H1 (cell line): ENCODE data around the gene TBCB. TPM values are rescaled to one million over a fixed set of nuclear protein-coding genes. Genes with fewer than 3 reads are reported as not detected.

Experiments
- polyA plus RNA-seq, 7 experiments: library from polyadenylated mRNA; depleted of rRNA in 3 of 7; stranded (reverse) in 5 of 7; unstranded in 2 of 7; fragments of >200 nt in 5 of 7; fragments of 200-250 nt in 2 of 7; gene quantifications; 1 replicate in 5 of 7; 2 replicates in 1 of 7; 4 replicates in 1 of 7; pipeline versions ENCODE4 v1.2.1 to v1.2.3, GENCODE V29; 2011 to 2013; ENCODE audit warnings: missing spikeins in 2 of 7, mixed read lengths in 2 of 7
- total RNA-seq: library from RNA; stranded (reverse); fragmentation: NEBNext Ultra II Directional; extraction: Animal tissue kit (Norgen Biotek cat#: 25700); gene quantifications from 2 replicates; pipeline ENCODE4 v1.2.1, GENCODE V29; 2021

TBCB gene
- total and polyA plus RNA-seq, 2 of the 8 experiments (the other 6 are each of a cell fraction or from before 2014, with no cell fraction given), result 153 to 286 TPM

Other genes starting within 250 kb of the TBCB start
- 22.0 and 22.2 TPM in 2 replicates for gene APLP1, start 246.9 kb upstream of the TBCB start, total RNA-seq
- 19.9 and 32.4 TPM in 2 replicates for gene APLP1, start 246.9 kb upstream of the TBCB start, polyA plus RNA-seq (2011; rRNA removed)
- 12.0 and 13.2 TPM in 2 replicates for gene NFKBID, start 214.9 kb upstream of the TBCB start, total RNA-seq
- gene NFKBID, start 214.9 kb upstream of the TBCB start, polyA plus RNA-seq (2011; rRNA removed), result 10.0 and 22.1 TPM in 2 replicates
- gene HCST, start 212.9 kb upstream of the TBCB start, total RNA-seq, result 1.1 TPM in 1 of 2 replicates, not detected in the other
- 2.8 and 3.0 TPM in 2 replicates for gene HCST, start 212.9 kb upstream of the TBCB start, polyA plus RNA-seq (2011; rRNA removed)
- gene TYROBP, start 207.2 kb upstream of the TBCB start, total RNA-seq, result not detected in 2 replicates
- 0.18 and 0.19 TPM in 2 replicates for gene TYROBP, start 207.2 kb upstream of the TBCB start, polyA plus RNA-seq (2011; rRNA removed)
- gene LRFN3, start 179.1 kb upstream of the TBCB start, total RNA-seq, result 15.2 and 16.8 TPM in 2 replicates
- gene LRFN3, start 179.1 kb upstream of the TBCB start, polyA plus RNA-seq (2011; rRNA removed), result 4.6 and 8.0 TPM in 2 replicates
- 16.0 and 16.8 TPM in 2 replicates for gene SDHAF1, start 120.3 kb upstream of the TBCB start, total RNA-seq
- gene SDHAF1, start 120.3 kb upstream of the TBCB start, polyA plus RNA-seq (2011; rRNA removed), result 21.3 and 27.7 TPM in 2 replicates
- 20.8 and 21.8 TPM in 2 replicates for gene SYNE4, start 106.7 kb upstream of the TBCB start, total RNA-seq
- gene SYNE4, start 106.7 kb upstream of the TBCB start, polyA plus RNA-seq (2011; rRNA removed), result 22.6 and 29.1 TPM in 2 replicates
- gene ALKBH6, start 101.3 kb upstream of the TBCB start, total RNA-seq, result 19.2 and 24.8 TPM in 2 replicates
- gene ALKBH6, start 101.3 kb upstream of the TBCB start, polyA plus RNA-seq (2011; rRNA removed), result 33.3 and 51.2 TPM in 2 replicates
- gene CLIP3, start 82.6 kb upstream of the TBCB start, total RNA-seq, result 21.7 and 33.7 TPM in 2 replicates
- gene CLIP3, start 82.6 kb upstream of the TBCB start, polyA plus RNA-seq (2011; rRNA removed), result 5.9 and 12.0 TPM in 2 replicates
- gene THAP8, start 61.2 kb upstream of the TBCB start, total RNA-seq, result 6.0 and 6.4 TPM in 2 replicates
- 11.1 and 14.8 TPM in 2 replicates for gene THAP8, start 61.2 kb upstream of the TBCB start, polyA plus RNA-seq (2011; rRNA removed)
- 39.5 and 39.8 TPM in 2 replicates for gene WDR62, start 60.6 kb upstream of the TBCB start, total RNA-seq
- 28.2 and 39.9 TPM in 2 replicates for gene WDR62, start 60.6 kb upstream of the TBCB start, polyA plus RNA-seq (2011; rRNA removed)
- gene OVOL3, start 4.3 kb upstream of the TBCB start, total RNA-seq, result not detected in 2 replicates
- 0.31 and 0.45 TPM in 2 replicates for gene OVOL3, start 4.3 kb upstream of the TBCB start, polyA plus RNA-seq (2011; rRNA removed)
- 149 and 150 TPM in 2 replicates for gene POLR2I, start 593 bp upstream of the TBCB start, total RNA-seq
- gene POLR2I, start 593 bp upstream of the TBCB start, polyA plus RNA-seq (2011; rRNA removed), result 143 and 250 TPM in 2 replicates
- 382 and 386 TPM in 2 replicates for gene CAPNS1, start 24.6 kb downstream of the TBCB start, total RNA-seq
- gene CAPNS1, start 24.6 kb downstream of the TBCB start, polyA plus RNA-seq (2011; rRNA removed), result 438 and 448 TPM in 2 replicates
- gene COX7A1, start 37.0 kb downstream of the TBCB start, total RNA-seq, result 0.60 and 0.75 TPM in 2 replicates
- gene COX7A1, start 37.0 kb downstream of the TBCB start, polyA plus RNA-seq (2011; rRNA removed), result 0.60 and 0.96 TPM in 2 replicates
- 2.7 and 3.1 TPM in 2 replicates for gene ZNF565, start 99.2 kb downstream of the TBCB start, total RNA-seq
- 0.42 and 0.89 TPM in 2 replicates for gene ZNF565, start 99.2 kb downstream of the TBCB start, polyA plus RNA-seq (2011; rRNA removed)
- 154 and 161 TPM in 2 replicates for gene ZNF146, start 99.6 kb downstream of the TBCB start, total RNA-seq
- gene ZNF146, start 99.6 kb downstream of the TBCB start, polyA plus RNA-seq (2011; rRNA removed), result 18.8 and 27.0 TPM in 2 replicates